ENCODE measurements around the gene FAIM2. TPM values are rescaled to one million over a fixed set of nuclear protein-coding genes. Genes with fewer than 3 reads are reported as not detected.

Gene FAIM2
- 226 TPM for polyA plus RNA-seq (2012; ENCODE audit: insufficient read depth, insufficient read length, low read depth)

DNA sequence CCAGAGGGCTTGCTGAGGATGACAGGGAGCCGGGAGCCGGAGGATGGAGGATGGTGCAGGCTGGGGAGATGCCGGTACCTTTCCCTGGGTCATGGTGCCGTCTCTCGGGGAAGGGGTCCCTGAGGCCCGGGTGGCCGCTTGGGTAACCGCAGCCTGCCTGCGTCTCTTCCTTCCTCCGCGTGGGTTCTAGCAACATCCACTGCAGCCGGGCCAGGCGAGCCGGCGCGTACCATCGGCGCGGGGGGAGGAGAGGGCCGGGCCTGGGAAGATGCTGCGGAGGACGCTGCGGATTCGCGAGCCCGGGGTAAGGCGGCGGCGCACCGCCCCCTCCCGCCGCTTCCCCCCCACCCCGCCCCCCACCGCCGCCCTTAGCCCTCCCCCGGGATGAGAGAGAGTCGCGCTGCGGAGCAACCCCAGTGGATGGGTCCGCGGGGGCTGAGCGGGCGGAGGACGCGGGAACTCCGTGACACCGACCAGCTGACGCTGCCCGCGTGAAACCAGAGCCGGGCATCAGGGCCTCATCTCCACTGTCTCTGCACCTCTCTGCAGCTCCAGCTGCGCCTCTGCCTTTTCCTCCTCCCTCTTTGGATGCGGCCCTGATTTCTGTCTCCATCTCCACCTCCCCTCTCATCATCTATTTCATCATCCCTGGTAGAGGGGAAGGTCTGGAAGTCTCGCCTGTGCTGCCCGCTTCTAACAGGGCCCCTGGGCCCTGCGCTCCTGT is at the start of gene FAIM2:
FAIM2 (minus strand) TSS at position 201 of the 724 bp plus-strand sequence; CDS start at position 93, 108 bp downstream.
- DNase-seq = peak; percentile 86
- H3K4me3 ChIP-seq (ENCODE audit: low read depth, low read length) = peak within 1 kb of the TSS; percentile 79

DNA sequence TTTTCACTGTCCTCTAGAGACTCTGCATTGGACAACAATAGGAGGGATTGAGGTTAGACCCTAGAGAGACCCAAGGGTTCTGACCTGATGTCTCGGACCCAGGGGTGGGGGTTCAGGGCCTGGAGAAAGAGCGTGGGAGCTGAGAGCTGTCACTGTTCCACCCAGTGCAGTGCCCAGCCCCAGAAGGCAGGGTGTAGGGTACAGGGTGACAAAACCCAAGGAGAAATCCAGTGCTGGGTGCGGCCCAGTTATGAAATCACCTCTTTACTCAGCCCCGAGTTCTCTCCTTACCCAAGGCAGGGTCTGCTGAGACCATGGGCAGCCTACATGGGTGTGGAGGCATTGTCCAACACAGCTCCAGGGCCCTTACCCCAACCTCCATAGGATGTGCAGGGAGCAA is 49.5 kb upstream of the FAIM2 start:
- TF ChIP-seq, protein P1, sequence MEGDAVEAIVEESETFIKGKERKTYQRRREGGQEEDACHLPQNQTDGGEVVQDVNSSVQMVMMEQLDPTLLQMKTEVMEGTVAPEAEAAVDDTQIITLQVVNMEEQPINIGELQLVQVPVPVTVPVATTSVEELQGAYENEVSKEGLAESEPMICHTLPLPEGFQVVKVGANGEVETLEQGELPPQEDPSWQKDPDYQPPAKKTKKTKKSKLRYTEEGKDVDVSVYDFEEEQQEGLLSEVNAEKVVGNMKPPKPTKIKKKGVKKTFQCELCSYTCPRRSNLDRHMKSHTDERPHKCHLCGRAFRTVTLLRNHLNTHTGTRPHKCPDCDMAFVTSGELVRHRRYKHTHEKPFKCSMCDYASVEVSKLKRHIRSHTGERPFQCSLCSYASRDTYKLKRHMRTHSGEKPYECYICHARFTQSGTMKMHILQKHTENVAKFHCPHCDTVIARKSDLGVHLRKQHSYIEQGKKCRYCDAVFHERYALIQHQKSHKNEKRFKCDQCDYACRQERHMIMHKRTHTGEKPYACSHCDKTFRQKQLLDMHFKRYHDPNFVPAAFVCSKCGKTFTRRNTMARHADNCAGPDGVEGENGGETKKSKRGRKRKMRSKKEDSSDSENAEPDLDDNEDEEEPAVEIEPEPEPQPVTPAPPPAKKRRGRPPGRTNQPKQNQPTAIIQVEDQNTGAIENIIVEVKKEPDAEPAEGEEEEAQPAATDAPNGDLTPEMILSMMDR (IDR thresholded peaks at IDR 0.05; ENCODE audit: low read depth, low read length) = no peak
- no peaks in the 10 kb centered on the region for H3K36me3 ChIP-seq
- H3K4me1 ChIP-seq = peaks cover 17% of the 10 kb centered on the region
- H3K27me3 ChIP-seq = no peaks in the 10 kb centered on the region
- DNase-seq = no peak
- H3K4me3 ChIP-seq (ENCODE audit: low read depth, low read length) = no peak overlapping the region
- H3K9me3 ChIP-seq = no peaks in the 10 kb centered on the region

More for the DNA sequence above, at the start of gene FAIM2:
- no peaks in the 10 kb centered on the region for H3K27me3 ChIP-seq
- H3K36me3 ChIP-seq = no peaks in the 10 kb centered on the region
- TF ChIP-seq, protein P1 (IDR thresholded peaks at IDR 0.05; ENCODE audit: low read depth, low read length) = no peak
- H3K9me3 ChIP-seq = no peaks in the 10 kb centered on the region
- H3K4me1 ChIP-seq = peaks cover 20% of the 10 kb centered on the region

DNA sequence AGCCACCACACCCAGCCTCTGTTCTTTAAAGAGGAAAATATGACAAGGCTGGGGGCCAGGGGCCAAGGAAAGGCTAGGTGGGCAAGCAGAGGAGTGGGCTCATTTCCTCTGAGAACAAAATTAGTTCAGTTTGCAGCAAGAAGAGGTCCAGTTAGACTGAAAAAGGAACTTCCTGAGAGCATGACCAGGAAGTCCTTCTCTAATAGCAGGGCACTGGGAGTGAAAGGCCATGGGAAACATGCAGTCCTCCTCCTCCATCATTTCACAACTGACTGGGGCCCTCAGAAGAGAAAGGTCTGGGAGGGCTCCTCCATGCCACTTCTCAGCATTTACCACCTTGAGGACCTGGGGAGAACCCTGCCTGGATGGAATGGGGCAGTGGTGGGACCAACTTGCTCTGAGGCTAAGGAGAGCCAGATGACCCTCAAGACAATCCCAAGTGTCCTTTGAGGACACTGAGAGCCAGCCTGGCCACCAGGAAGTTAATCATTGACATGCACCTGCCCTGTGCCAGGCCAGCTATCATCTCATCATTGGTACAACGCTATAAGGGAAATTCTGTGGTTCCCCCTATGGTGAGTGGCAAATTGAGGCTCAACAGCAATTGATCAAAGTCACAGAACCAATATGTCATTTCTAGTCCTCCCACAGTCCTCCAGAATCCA is 48.8 kb upstream of the FAIM2 start:
- no peak overlapping the region for H3K4me3 ChIP-seq (ENCODE audit: low read depth, low read length)
- no peak for DNase-seq
- H3K36me3 ChIP-seq = no peaks in the 10 kb centered on the region
- TF ChIP-seq, protein P1 (IDR thresholded peaks at IDR 0.05; ENCODE audit: low read depth, low read length) = no peak
- H3K9me3 ChIP-seq = no peaks in the 10 kb centered on the region
- peaks cover 17% of the 10 kb centered on the region for H3K4me1 ChIP-seq
- no peaks in the 10 kb centered on the region for H3K27me3 ChIP-seq

DNA sequence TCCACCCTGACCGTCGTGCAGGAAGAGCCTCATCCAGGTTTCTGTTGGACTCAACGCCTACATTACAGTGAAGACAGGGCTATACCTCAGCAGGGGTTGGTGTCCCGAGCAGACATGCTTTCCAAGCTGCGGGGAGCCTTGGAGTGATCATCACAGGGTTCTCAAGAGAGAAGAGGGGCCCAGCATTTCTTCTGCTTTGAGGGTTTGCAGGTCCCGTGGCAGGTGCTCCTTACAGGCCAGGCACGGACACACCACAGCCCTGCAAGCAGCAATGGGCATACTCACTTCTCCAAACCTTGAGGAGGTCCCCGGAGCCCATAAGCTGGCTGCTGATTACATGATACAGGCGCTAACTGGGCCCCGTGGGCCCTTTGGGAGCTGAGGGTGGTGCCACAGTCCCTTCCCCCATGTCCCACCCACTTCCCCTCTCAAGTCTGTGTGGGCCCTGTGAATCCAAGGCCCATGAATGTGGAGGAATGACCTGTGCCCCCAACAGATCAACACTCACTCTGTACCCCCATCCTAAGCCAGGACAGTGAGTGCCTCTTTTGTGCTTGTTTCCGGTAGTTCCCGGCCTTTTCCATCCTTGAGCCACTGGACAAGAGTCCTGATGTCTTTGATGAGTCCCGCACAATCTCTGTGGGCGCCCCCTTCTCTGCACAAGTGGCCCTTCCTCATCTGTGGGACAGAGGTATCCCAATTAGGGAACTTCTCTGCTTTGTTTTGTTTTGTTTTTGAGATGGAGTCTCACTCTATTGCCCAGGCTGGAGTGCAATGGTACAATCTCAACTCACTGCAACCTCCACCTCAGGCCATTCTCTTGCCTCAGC is 47.9 kb upstream of the FAIM2 start:
- Histone ChIP-seq H3K4me1 (peaks cover 19% of the 10 kb centered on the region), H3K27me3 (no peaks in the 10 kb centered on the region), H3K4me3 (ENCODE audit: low read depth, low read length) (no peak overlapping the region), H3K9me3 (no peaks in the 10 kb centered on the region), H3K36me3 (no peaks in the 10 kb centered on the region)
- no peak for DNase-seq
- TF ChIP-seq, protein P1 (IDR thresholded peaks at IDR 0.05; ENCODE audit: low read depth, low read length) = no peak

DNA sequence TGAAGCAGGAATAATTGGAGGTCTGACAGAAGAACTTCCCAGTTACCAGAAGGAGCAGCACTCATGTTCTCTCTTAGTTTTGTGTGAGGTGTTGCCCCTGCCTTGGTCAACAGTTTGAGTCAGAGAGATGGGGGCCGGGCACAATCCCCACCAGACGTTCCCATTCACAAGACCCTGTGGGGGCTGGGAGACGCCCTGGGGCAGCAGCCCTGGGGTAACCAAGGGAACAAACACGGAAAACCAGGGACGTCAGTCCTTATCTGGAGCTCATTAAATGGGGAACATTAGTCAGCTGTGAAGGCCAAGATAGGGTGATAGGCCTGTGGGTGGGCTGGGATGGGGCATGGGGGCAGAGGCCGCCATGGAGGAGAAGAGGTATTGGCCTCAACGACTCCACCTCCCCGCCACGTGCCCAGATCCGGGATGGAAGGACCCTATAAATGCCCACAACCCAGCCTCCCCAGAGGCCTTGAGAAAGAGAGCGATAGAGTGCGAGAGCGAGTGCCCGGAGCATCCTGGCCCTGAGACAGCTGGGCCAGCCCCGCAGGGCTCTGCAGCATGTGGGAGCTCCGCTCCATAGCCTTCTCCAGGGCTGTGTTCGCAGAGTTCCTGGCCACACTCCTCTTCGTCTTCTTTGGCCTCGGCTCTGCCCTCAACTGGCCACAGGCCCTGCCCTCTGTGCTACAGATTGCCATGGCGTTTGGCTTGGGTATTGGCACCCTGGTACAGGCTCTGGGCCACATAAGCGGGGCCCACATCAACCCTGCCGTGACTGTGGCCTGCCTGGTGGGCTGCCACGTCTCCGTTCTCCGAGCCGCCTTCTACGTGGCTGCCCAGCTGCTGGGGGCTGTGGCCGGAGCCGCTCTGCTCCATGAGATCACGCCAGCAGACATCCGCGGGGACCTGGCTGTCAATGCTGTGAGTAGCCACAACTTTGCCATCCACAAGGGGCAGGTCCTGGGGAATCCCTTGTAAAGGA is 46.9 kb upstream of the FAIM2 start, which contains the start of gene AQP2:
AQP2 (plus strand) TSS at position 465 of the 979 bp plus-strand sequence; CDS start at position 559, 94 bp downstream.
- peak; percentile 81 for DNase-seq
- TF ChIP-seq, protein P1 (IDR thresholded peaks at IDR 0.05; ENCODE audit: low read depth, low read length) = no peak
- H3K4me1 ChIP-seq = peaks cover 29% of the 10 kb centered on the region

More for the DNA sequence above, 46.9 kb upstream of the FAIM2 start, which contains the start of gene AQP2:
- H3K4me3 ChIP-seq (ENCODE audit: low read depth, low read length) = no peak within 1 kb of the TSS
- no peaks in the 10 kb centered on the region for H3K27me3 ChIP-seq
- H3K9me3 ChIP-seq = no peaks in the 10 kb centered on the region
- H3K36me3 ChIP-seq = no peaks in the 10 kb centered on the region
